ENCODE data around the gene BCL2L1. TPM values are rescaled to one million over a fixed set of nuclear protein-coding genes. Genes with fewer than 3 reads are reported as not detected.
A peak's percentile ranks its signal among the peaks of the same experiment; 100 is the strongest.
"Not testable (repeated sequence)": the region's sequence is repeated elsewhere in the genome, so short reads cannot be mapped to it uniquely, and the experiment has no call there.

The BCL2L1 gene
- total RNA-seq, 1 donor from 2014 or later, result 136 TPM

DNA sequence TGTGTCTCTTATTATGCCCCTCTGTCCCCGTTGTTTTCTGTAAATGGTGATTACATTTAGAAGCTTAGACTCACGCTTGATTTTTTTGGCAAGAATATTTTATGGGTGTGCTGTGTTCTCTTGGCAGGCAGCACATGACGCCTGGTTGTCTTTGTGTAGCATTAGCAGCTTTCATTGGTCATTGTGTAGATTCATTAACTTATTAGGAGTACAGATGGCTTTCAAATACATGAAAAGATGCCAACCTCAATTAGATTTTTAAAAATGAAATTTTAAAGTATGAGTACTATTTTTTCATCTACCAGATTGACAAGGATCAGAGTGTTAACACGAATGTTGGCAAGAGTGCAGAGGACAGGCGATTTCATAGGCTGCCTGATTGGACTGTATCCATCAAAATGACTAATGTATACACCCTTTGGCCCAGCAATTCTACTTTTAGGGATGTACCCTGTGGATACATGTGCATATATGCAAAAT lies 69.7 kb downstream of the BCL2L1 start:
- Mint-ChIP-seq H3K9me3 (ENCODE audit: unreplicated experiment) (peaks cover 8% of the 10 kb centered on the region), H3K4me3 (ENCODE audit: unreplicated experiment) (no peak overlapping the region), H3K4me1 (ENCODE audit: low read depth, unreplicated experiment) (no peaks in the 10 kb centered on the region), H3K27me3 (ENCODE audit: unreplicated experiment) (peaks cover 15% of the 10 kb centered on the region), H3K36me3 (ENCODE audit: unreplicated experiment) (no peaks in the 10 kb centered on the region), H3K27ac (ENCODE audit: unreplicated experiment) (no peak overlapping the region)
- no peak for DNase-seq
- TF ChIP-seq CTCF (IDR thresholded peaks at IDR 0.05; ENCODE audit: partially characterized antibody, unreplicated experiment), result no peak

- Mint-ChIP-seq H3K27me3 (ENCODE audit: unreplicated experiment) (peaks cover 20% of the 10 kb centered on the region), H3K9me3 (ENCODE audit: unreplicated experiment) (peaks cover 12% of the 10 kb centered on the region)
- DNase-seq; H3K27ac Mint-ChIP-seq (ENCODE audit: unreplicated experiment); H3K4me1 Mint-ChIP-seq (ENCODE audit: low read depth, unreplicated experiment); H3K36me3 Mint-ChIP-seq (ENCODE audit: unreplicated experiment); H3K4me3 Mint-ChIP-seq (ENCODE audit: unreplicated experiment): not testable (repeated sequence)
Measured at GRCh38 chr20:31648104-31648503, 74.6 kb downstream of the BCL2L1 start.

DNA sequence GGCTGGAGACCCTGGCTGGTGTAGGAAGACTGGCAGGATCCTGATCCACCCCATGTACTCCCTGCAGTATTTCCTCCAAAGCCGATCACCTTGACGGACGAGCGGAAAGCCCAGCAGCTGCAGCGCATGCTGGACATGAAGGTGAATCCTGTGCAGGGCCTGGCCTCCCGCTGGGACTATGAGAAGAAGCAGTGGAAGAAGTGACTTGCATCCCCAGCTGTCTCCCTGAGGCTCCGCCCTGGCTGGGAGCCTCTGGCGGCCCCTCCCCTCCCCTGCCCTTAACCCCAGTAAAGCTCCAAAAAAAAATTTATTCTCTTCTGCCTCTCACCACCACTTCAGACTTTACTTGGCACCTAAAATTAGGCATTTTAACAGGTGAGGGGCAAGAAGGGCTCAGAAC lies 78.0 kb downstream of the BCL2L1 start:
- Mint-ChIP-seq H3K4me3 (ENCODE audit: unreplicated experiment) (no peak overlapping the region), H3K27ac (ENCODE audit: unreplicated experiment) (no peak overlapping the region), H3K27me3 (ENCODE audit: unreplicated experiment) (peaks cover 14% of the 10 kb centered on the region), H3K9me3 (ENCODE audit: unreplicated experiment) (peaks cover 12% of the 10 kb centered on the region), H3K4me1 (ENCODE audit: low read depth, unreplicated experiment) (peaks cover 4% of the 10 kb centered on the region), H3K36me3 (ENCODE audit: unreplicated experiment) (no peaks in the 10 kb centered on the region)
- no peak for DNase-seq
- no peak for TF ChIP-seq CTCF (IDR thresholded peaks at IDR 0.05; ENCODE audit: partially characterized antibody, unreplicated experiment)

DNA sequence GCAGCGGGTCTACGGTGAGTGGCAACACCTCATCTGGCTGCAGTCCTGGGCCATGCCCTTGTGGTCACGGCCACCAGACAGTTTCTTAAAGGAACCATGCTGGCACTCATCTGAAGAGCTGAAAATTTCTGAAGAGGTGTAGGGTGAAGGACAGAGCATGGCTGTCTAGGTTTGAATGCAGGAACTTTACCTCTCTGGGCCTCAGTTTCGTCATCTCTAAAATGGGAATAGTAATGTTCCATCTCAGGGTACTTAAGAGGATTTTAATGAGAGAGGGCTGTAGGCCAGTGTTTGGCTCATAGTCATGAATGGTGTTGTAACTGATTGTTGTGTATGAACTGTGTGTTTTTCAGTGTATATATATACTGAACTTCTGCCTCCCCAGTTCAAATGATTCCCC lies 79.1 kb downstream of the BCL2L1 start:
- Mint-ChIP-seq H3K9me3 (ENCODE audit: unreplicated experiment) (peaks cover 9% of the 10 kb centered on the region), H3K4me1 (ENCODE audit: low read depth, unreplicated experiment) (peaks cover 4% of the 10 kb centered on the region), H3K27ac (ENCODE audit: unreplicated experiment) (no peak overlapping the region), H3K36me3 (ENCODE audit: unreplicated experiment) (no peaks in the 10 kb centered on the region), H3K4me3 (ENCODE audit: unreplicated experiment) (no peak overlapping the region), H3K27me3 (ENCODE audit: unreplicated experiment) (peaks cover 14% of the 10 kb centered on the region)
- no peak for DNase-seq
- no peak for TF ChIP-seq CTCF (IDR thresholded peaks at IDR 0.05; ENCODE audit: partially characterized antibody, unreplicated experiment)

GRCh38 chr20:31642837-31643236 lies 79.8 kb downstream of the BCL2L1 start:
- no peaks in the 10 kb centered on the region for H3K36me3 Mint-ChIP-seq (ENCODE audit: unreplicated experiment)
- H3K27ac Mint-ChIP-seq (ENCODE audit: unreplicated experiment), result no peak overlapping the region
- peaks cover 5% of the 10 kb centered on the region for H3K9me3 Mint-ChIP-seq (ENCODE audit: unreplicated experiment)
- H3K4me1 Mint-ChIP-seq (ENCODE audit: low read depth, unreplicated experiment), result peaks cover 7% of the 10 kb centered on the region
- H3K27me3 Mint-ChIP-seq (ENCODE audit: unreplicated experiment), result peaks cover 10% of the 10 kb centered on the region
- no peak for DNase-seq
- peak overlapping the region; percentile 1 for H3K4me3 Mint-ChIP-seq (ENCODE audit: unreplicated experiment)
- TF ChIP-seq CTCF (IDR thresholded peaks at IDR 0.05; ENCODE audit: partially characterized antibody, unreplicated experiment), result no peak

Data from glutamatergic neuron (in vitro differentiated cells).